K562 (cell line): ENCODE data around the gene TMEM138. TPM values are rescaled to one million over a fixed set of nuclear protein-coding genes. Genes with fewer than 3 reads are reported as not detected.
A peak's percentile ranks its signal among the peaks of the same experiment; 100 is the strongest.

Experiments
- ATAC-seq: fragments of 200-7000 bp; cut with Tn5 transposase; 3 replicates; pipeline ENCODE4 v1.9.1; 2020; ENCODE audit warnings: moderate library complexity
- BruUV-seq: library from RNA; stranded (reverse); fragments of 400-500 nt; replicated peaks from 2 replicates; lab custom pipeline; 2021; lab: Mats Ljungman, UMichigan
- CTCF ChIA-PET: fragments of 300-600 bp; formaldehyde crosslinking; extraction: SDS; loops from one replicate; lab custom pipeline; 2021; ENCODE audit warnings: low intra/inter-chr PET ratio; lab: Yijun Ruan, JAX
- POLR2A ChIA-PET: fragments of 300-600, 350-650 bp; sonication (Branson Sonifier 250); formaldehyde crosslinking; extraction: SDS; loops from one replicate; lab custom pipeline; 2021; ENCODE audit warnings: antibody characterized with exemption, inconsistent platforms; lab: Yijun Ruan, JAX
- DNase-seq, 4 experiments: peaks; one replicate each; pipeline versions ENCODE4 v3.0.0 to v3.0.0-alpha.2; 2011 to 2018; ENCODE audit warnings: low spot score in 3 of 4, mixed read lengths in 3 of 4; ENCODE audit errors: extremely low read depth in 1 of 4
- FAIRE-seq: peaks from 2 replicates; lab custom pipeline; 2011; peaks lifted over from hg19 to GRCh38; lab: Jason Lieb, UNC
- H2AFZ ChIP-seq: 2 replicates; pipeline ENCODE4 v1.6.0; 2011; ENCODE audit warnings: low read depth, low read length, control low read depth, inconsistent platforms
- H3K27ac ChIP-seq: fragments of 200-600 bp; 3 replicates; pipeline ENCODE4 v1.8.0; 2011; ENCODE audit warnings: low read depth, mild to moderate bottlenecking, control low read depth, inconsistent platforms, low read length, moderate library complexity, mixed read lengths; ENCODE audit errors: extremely low read depth
- H3K27me3 ChIP-seq, 2 experiments: fragments of 300-600 bp in 1 of 2; 2 replicates in 1 of 2; 3 replicates in 1 of 2; pipeline versions ENCODE4 v1.6.0 to v1.8.0; 2011; ENCODE audit warnings: inconsistent platforms in 2 of 2, low read length in 2 of 2, mild to moderate bottlenecking in 1 of 2, mixed read lengths in 1 of 2, moderate library complexity in 1 of 2; ENCODE audit not compliant: control insufficient read depth in 2 of 2, insufficient read depth in 2 of 2
- H3K36me3 ChIP-seq: fragments of 300-600 bp; 3 replicates; pipeline ENCODE4 v1.8.0; 2011; ENCODE audit warnings: mild to moderate bottlenecking, low read length, inconsistent platforms; ENCODE audit not compliant: control insufficient read depth, insufficient read depth
- H3K4me1 ChIP-seq, 2 experiments: fragments of 200-600 bp in 1 of 2; replicated peaks in 1 of 2; 2 replicates in 1 of 2; 3 replicates in 1 of 2; pipeline versions ENCODE4 v1.5.1 to v1.8.0; 2011; ENCODE audit warnings: inconsistent platforms in 2 of 2, low read length in 2 of 2, mild to moderate bottlenecking in 1 of 2, mixed read lengths in 1 of 2, moderate library complexity in 1 of 2; ENCODE audit not compliant: control insufficient read depth in 2 of 2, insufficient read depth in 2 of 2
- H3K4me2 ChIP-seq: 2 replicates; pipeline ENCODE4 v1.6.1; 2011; ENCODE audit warnings: low read length, control low read depth, inconsistent platforms, mixed read lengths; ENCODE audit not compliant: insufficient read depth
- H3K4me3 ChIP-seq: fragments of 200-600 bp; sonication (generic), shearing (Covaris generic); 2 replicates; pipeline ENCODE4 v1.5.1; 2016; ENCODE audit warnings: control low read depth, inconsistent platforms
- H3K79me2 ChIP-seq: fragments of 200-600 bp; 3 replicates; pipeline ENCODE4 v1.8.0; 2011; ENCODE audit warnings: low read length, inconsistent platforms; ENCODE audit not compliant: control insufficient read depth, insufficient read depth
- H3K9ac ChIP-seq, 2 experiments: 2 replicates each; pipeline versions ENCODE4 v1.6.0 to v1.6.1; 2011; ENCODE audit warnings: low read depth in 2 of 2, low read length in 2 of 2, control low read depth in 1 of 2, inconsistent platforms in 1 of 2, mild to moderate bottlenecking in 1 of 2, mixed read lengths in 1 of 2; ENCODE audit not compliant: insufficient read depth in 1 of 2
- H3K9me1 ChIP-seq: one replicate; pipeline ENCODE4 v1.6.0; 2011; ENCODE audit warnings: inconsistent platforms, mild to moderate bottlenecking, low read length, moderate library complexity; ENCODE audit not compliant: control insufficient read depth, insufficient read depth
- H3K9me3 ChIP-seq: replicated peaks from 2 replicates; pipeline ENCODE4 v1.5.1; 2011; ENCODE audit warnings: low read depth, low read length, inconsistent platforms; ENCODE audit not compliant: control insufficient read depth, insufficient read depth
- H4K20me1 ChIP-seq: replicated peaks from 2 replicates; pipeline ENCODE4 v1.6.1; 2011; ENCODE audit warnings: low read length, inconsistent platforms, mixed read lengths; ENCODE audit not compliant: control insufficient read depth, insufficient read depth
- CREM ChIP-seq: IDR thresholded peaks from 2 replicates; pipeline ENCODE4 v1.6.1; 2014; ENCODE audit warnings: antibody characterized with exemption, low read depth
- FOXM1 ChIP-seq, 2 experiments: fragments of 450-650 bp in 1 of 2; sonication (generic) in 1 of 2; formaldehyde crosslinking in 1 of 2; IDR thresholded peaks; 2 replicates each; pipeline versions ENCODE4 v1.6.1 to v1.9.0; 2017 to 2022; ENCODE audit warnings: low read depth in 2 of 2, mild to moderate bottlenecking in 2 of 2, missing genetic modification reagents in 1 of 2, moderate library complexity in 1 of 2
- HDAC2 ChIP-seq: fragments of 450-650 bp; IDR thresholded peaks from 2 replicates; pipeline ENCODE4 v1.6.1; 2016; ENCODE audit warnings: mild to moderate bottlenecking
- L3MBTL2 ChIP-seq: fragments of 450-650 bp; IDR thresholded peaks from 2 replicates; pipeline ENCODE4 v1.6.1; 2016; ENCODE audit warnings: mild to moderate bottlenecking, moderate library complexity
- MCM2 ChIP-seq: fragments of 450-650 bp; IDR thresholded peaks from 2 replicates; pipeline ENCODE4 v1.6.1; 2017; ENCODE audit warnings: low read depth, mild to moderate bottlenecking
- MTF1 ChIP-seq: fragments of 250-450 bp; sonication (Bioruptor Pico); IDR thresholded peaks from 2 replicates; pipeline ENCODE4 v1.9.0; 2021; ENCODE audit warnings: moderate library complexity, mild to moderate bottlenecking, inconsistent platforms, borderline replicate concordance
- MYC ChIP-seq, 2 experiments: fragments of 250-450 bp in 1 of 2; sonication (Bioruptor Pico) in 1 of 2; IDR thresholded peaks; 2 replicates each; pipeline versions ENCODE4 v1.5.1 to v1.6.1; 2012 to 2021; ENCODE audit warnings: low read depth in 2 of 2, borderline replicate concordance in 1 of 2, improper control_type of control experiment in 1 of 2, low read length in 1 of 2, mild to moderate bottlenecking in 1 of 2, moderate library complexity in 1 of 2
- NFE2 ChIP-seq: IDR thresholded peaks from 2 replicates; pipeline ENCODE4 v1.6.1; 2014; ENCODE audit warnings: antibody characterized with exemption, low read depth
- POLR2A ChIP-seq: fragments of 450-650 bp; conservative IDR thresholded peaks from 2 replicates; pipeline ENCODE4 v1.6.1; 2016
- POLR2G ChIP-seq: fragments of 200-400 bp; formaldehyde crosslinking; IDR thresholded peaks from 2 replicates; pipeline ENCODE4 v1.6.1; 2017; ENCODE audit warnings: low read depth, mild to moderate bottlenecking, antibody characterized with exemption, low read length, moderate library complexity
- TCFL5 ChIP-seq: fragments of 250-450 bp; sonication (Bioruptor Pico); conservative IDR thresholded peaks from 2 replicates; pipeline ENCODE4 v1.6.1; 2021; ENCODE audit warnings: mild to moderate bottlenecking, moderate library complexity, matching md5 sums
- ZBTB1 ChIP-seq: sonication (generic); formaldehyde crosslinking; IDR thresholded peaks from 2 replicates; pipeline ENCODE4 v1.8.1; 2023; ENCODE audit warnings: missing genetic modification reagents, low read depth, mild to moderate bottlenecking, borderline replicate concordance
- ZBTB11 ChIP-seq, 3 experiments: fragments of 200-800 bp in 1 of 3; fragments of 250-450 bp in 1 of 3; fragments of 450-650 bp in 1 of 3; sonication (Bioruptor Pico) in 1 of 3; sonication (Bioruptor generic) in 1 of 3; formaldehyde crosslinking in 1 of 3; IDR thresholded peaks; 2 replicates each; pipeline versions ENCODE4 v1.6.1 to v1.8.0; 2016 to 2022; ENCODE audit warnings: mild to moderate bottlenecking in 2 of 3, missing genetic modification characterization in 2 of 3, missing compliant biosample characterization in 1 of 3, moderate library complexity in 1 of 3
- ZFX ChIP-seq: sonication (generic); formaldehyde crosslinking; IDR thresholded peaks from 2 replicates; pipeline ENCODE4 v1.8.0; 2022; ENCODE audit warnings: mild to moderate bottlenecking, missing genetic modification reagents, moderate library complexity
- ZNF121 ChIP-seq: sonication (generic); formaldehyde crosslinking; conservative IDR thresholded peaks from 2 replicates; pipeline ENCODE4 v1.8.0; 2022; ENCODE audit warnings: missing genetic modification reagents
- ZNF263 ChIP-seq: sonication (generic); formaldehyde crosslinking; IDR thresholded peaks from 2 replicates; pipeline ENCODE4 v1.8.0; 2022; ENCODE audit warnings: mild to moderate bottlenecking, missing genetic modification reagents, borderline replicate concordance
- WGBS: fragments of 100-300 bp; shearing (Covaris generic); methylation state at CpG from one replicate; pipeline ENCODE4 v1.1.6; 2016; ENCODE audit warnings: low coverage, mixed read lengths; ENCODE audit not compliant: insufficient coverage; ENCODE audit errors: missing lambda C conversion rate; 5-methylcytosine and 5-hydroxymethylcytosine counted together
- in situ Hi-C: fragments of 300-500 bp; cut with MboI; formaldehyde crosslinking; loops from 4 replicates; pipeline ENCODE4 v1.15.0; 2018; ENCODE audit warnings: inconsistent platforms, mixed read lengths
- intact Hi-C: fragments of 100-400 bp; cut with micrococcal nuclease; formaldehyde crosslinking; loops from 2 replicates; pipeline ENCODE4 v1.14.2; 2022
- polyA plus RNA-seq, 8 experiments: library from polyadenylated mRNA; depleted of rRNA in 4 of 8; stranded (reverse) in 5 of 8; unstranded in 3 of 8; fragments of >200 nt; fragmentation: Nextera tagmentation in 2 of 8; fragmentation: Illumina TruSeq in 1 of 8; extraction: Ambion mirVana in 2 of 8; extraction: Trizol in 1 of 8; gene quantifications; 2 replicates each; pipeline versions ENCODE4 v1.2.1 to v1.2.3, GENCODE V29; 2011 to 2014; ENCODE audit warnings: inconsistent platforms in 1 of 8, missing spikeins in 1 of 8
- total RNA-seq, 7 experiments: library from RNA; depleted of rRNA in 6 of 7; stranded (reverse); fragments of >200 nt in 6 of 7; fragmentation: Illumina TruSeq in 2 of 7; extraction: Trizol in 2 of 7; gene quantifications; 2 replicates each; pipeline versions ENCODE4 v1.2.1 to v1.2.3, GENCODE V29; 2011 to 2021; ENCODE audit warnings: low replicate concordance in 1 of 7

Gene TMEM138
- total and polyA plus RNA-seq, 9 of the 15 experiments (the other 6 are each of a cell fraction or from before 2014, with no cell fraction given), result 23.2 to 168 (median 63.1) TPM

DNA sequence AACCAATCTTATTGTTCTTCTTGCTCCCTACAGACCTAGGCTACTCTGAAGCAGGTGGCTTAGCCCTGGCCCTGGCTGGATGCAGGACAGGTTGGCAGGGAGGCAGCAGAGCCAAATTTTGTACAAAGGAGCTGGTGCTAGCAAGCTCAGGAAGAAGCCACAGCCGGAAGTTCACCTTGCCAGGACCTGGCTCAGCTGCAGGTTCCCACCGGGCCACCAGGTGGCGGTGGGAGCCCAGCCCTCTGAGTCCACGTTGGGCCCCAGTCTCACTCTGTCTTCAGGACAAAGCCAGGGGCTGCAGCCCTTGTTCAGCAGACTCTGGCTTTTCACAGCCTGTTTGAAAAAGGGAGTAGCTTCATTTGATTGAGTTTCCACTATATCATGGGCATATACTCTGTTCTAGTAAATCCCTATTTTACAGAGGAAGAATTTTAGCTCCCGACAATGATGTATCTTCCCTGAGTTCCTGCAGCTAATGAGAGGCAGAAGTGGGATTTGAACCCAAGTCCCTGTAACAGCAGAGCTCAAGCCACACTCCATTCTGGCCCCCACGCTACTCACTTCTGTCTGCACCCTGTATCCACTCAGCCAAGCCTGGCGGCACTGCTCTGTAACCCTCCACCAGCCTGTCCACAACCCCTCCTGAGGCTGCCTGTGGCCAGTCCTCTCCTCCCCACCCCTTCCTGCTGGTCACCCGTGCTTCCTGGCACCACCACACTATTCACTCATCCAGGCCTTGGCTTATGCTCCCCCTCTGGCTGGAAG is 25.8 kb upstream of the TMEM138 start:
- peaks cover 33% of the 10 kb centered on the region for H3K79me2 ChIP-seq
- H2AFZ ChIP-seq, result peak overlapping the region; percentile 90
- ChIA-PET POLR2A (interaction anchor here (0.7 to 3.2 kb wide), 14 partner anchors 9 to 1375 kb away, joined by 3 to 19 read pairs (median 4); partner anchors contain the start of genes CYB561A3 and TMEM138), CTCF (interaction anchor here (0.6 to 8.5 kb wide), 5 partner anchors 49 to 292 kb away, joined by 3 to 135 read pairs (median 5); no protein-coding TSS in a partner anchor)
- peaks cover 11% of the 10 kb centered on the region; the same call in 2 of the 3 replicates for H3K36me3 ChIP-seq
- H3K4me1 ChIP-seq, result peaks cover 41 to 65% of the 10 kb centered on the region in 2 experiments; a peak in 4 of 5 replicates
- DNase-seq, result peak; percentile 82 to 93 (median 86)
- H3K27me3 ChIP-seq, result no peaks in the 10 kb centered on the region
- H3K4me3 ChIP-seq, result no peak overlapping the region
- H3K4me2 ChIP-seq, result no peak overlapping the region; the same call in 1 of the 2 replicates
- 28% methylated on average over 8 of the region's 8 CpGs for WGBS
- H3K9me1 ChIP-seq, result no peaks in the 10 kb centered on the region
- H3K9me3 ChIP-seq, result no peaks in the 10 kb centered on the region
- no TSS peak for BruUV-seq
- H4K20me1 ChIP-seq, result peaks cover 7% of the 10 kb centered on the region
- peak; percentile 80 for FAIRE-seq
- intact Hi-C loops (loop anchor here (1.0 kb wide), 1 partner anchor 49 kb away; no protein-coding TSS in a partner anchor), in situ Hi-C loops (loop anchor here (5.0 kb wide), 1 partner anchor 51 kb away; no protein-coding TSS in a partner anchor)
- H3K9ac ChIP-seq, result peak overlapping the region; percentile 86 to 99
- H3K27ac ChIP-seq, result peak overlapping the region; percentile 80
- peak; percentile 72 for ATAC-seq
- TF ChIP-seq CREM (peak; percentile 48; the same call in 1 of the 2 replicates), ZNF121 (no peak), POLR2G (peak; percentile 38; the same call in 1 of the 2 replicates), HDAC2 (no peak), MTF1 (CRISPR knock-in tag) (no peak), ZFX (CRISPR knock-in tag) (no peak), ZBTB11 (CRISPR knock-in tag; IDR thresholded peaks at IDR 0.05) (no peak), L3MBTL2 (peak; percentile 15; the same call in 1 of the 2 replicates), ZBTB1 (CRISPR knock-in tag) (no peak), POLR2A (no peak), FOXM1 (IDR thresholded peaks at IDR 0.05; ENCODE audit: low read depth) (no peak), FOXM1 (CRISPR knock-in tag; IDR thresholded peaks at IDR 0.05; ENCODE audit: low read depth) (0 out of 2 replicates have a peak, but pooled peaks have one; percentile 47), ZNF263 (no peak; the same call in 1 of the 2 replicates), TCFL5 (no peak), MYC (IDR thresholded peaks at IDR 0.05; ENCODE audit: low read depth, low read length) (peak; percentile 62), MYC (CRISPR knock-in tag; IDR thresholded peaks at IDR 0.05; ENCODE audit: borderline replicate concordance, low read depth) (no peak), NFE2 (no peak), MCM2 (no peak)
